Body of pancreas (tissue), 4 donors: ENCODE results near the gene NTPCR.
"Not testable (repeated sequence)": the region's sequence is repeated elsewhere in the genome, so short reads cannot be mapped to it uniquely, and the experiment has no call there.

Experiments
- CTCF ChIP-seq, 7 experiments: fragments of 450-650 bp in 4 of 7; fragments of 200-600 bp in 3 of 7; sonication (generic) in 3 of 7; IDR thresholded peaks; one replicate each; pipeline ENCODE4 v1.5.1; 2016 to 2019; ENCODE audit warnings: antibody characterized with exemption in 7 of 7
- POLR2A ChIP-seq, 3 donors: fragments of 450-650 bp; IDR thresholded peaks; one replicate each; pipeline ENCODE4 v1.6.1; 2016; ENCODE audit warnings: antibody characterized with exemption in 3 of 3, mild to moderate bottlenecking in 2 of 3

- not testable (repeated sequence) for TF ChIP-seq CTCF, POLR2A (IDR thresholded peaks at IDR 0.05)
Measured at GRCh38 chr1:232927166-232927565, 23.2 kb upstream of the NTPCR start.
